Ascending aorta (tissue), 2 donors: ENCODE measurements around the gene DSPP. TPM values are rescaled to one million over a fixed set of nuclear protein-coding genes. Genes with fewer than 3 reads are reported as not detected.
A peak's percentile ranks its signal among the peaks of the same experiment; 100 is the strongest.

ENCODE experiments used
- DNase-seq, 2 donors: peaks; one replicate each; pipeline ENCODE4 v3.0.0-alpha.2; 2019; ENCODE audit warnings: low spot score in 2 of 2
- H3K27ac ChIP-seq, 2 donors: fragments of 200-600 bp; sonication (generic); one replicate each; pipeline ENCODE4 v1.5.1; 2016 to 2017; ENCODE audit warnings: mild to moderate bottlenecking in 1 of 2
- H3K27me3 ChIP-seq: fragments of 200-600 bp; sonication (generic); one replicate; pipeline ENCODE4 v1.5.1; 2017
- H3K36me3 ChIP-seq, 2 donors: fragments of 200-600 bp; sonication (generic); one replicate each; pipeline ENCODE4 v1.5.1; 2016
- H3K4me1 ChIP-seq, 2 donors: fragments of 200-600 bp; sonication (generic); one replicate each; pipeline ENCODE4 v1.5.1; 2016 to 2017; ENCODE audit warnings: mild to moderate bottlenecking in 1 of 2
- H3K4me3 ChIP-seq, 2 donors: fragments of 200-600 bp; sonication (generic); one replicate each; pipeline ENCODE4 v1.5.1; 2016 to 2017; ENCODE audit warnings: mild to moderate bottlenecking in 1 of 2
- H3K9me3 ChIP-seq, 2 donors: fragments of 200-600 bp; sonication (generic); one replicate each; pipeline ENCODE4 v1.5.1; 2016
- intact Hi-C: fragments of 100-400 bp; cut with DNase I; formaldehyde crosslinking; loops from one replicate; pipeline ENCODE4 v1.15.1; 2023
- total RNA-seq: library from RNA; depleted of rRNA; stranded (reverse); fragments of >200 nt; gene quantifications from one replicate; pipeline ENCODE4 v1.1.0, GENCODE V29; 2016
- TF ChIP-seq, protein P1 (sequence below), 3 experiments: fragments of 200-600 bp in 2 of 3; fragments of 450-650 bp in 1 of 3; sonication (generic) in 2 of 3; IDR thresholded peaks; one replicate each; pipeline ENCODE4 v1.5.1; 2016 to 2019; ENCODE audit warnings: antibody characterized with exemption in 3 of 3, mild to moderate bottlenecking in 1 of 3, moderate library complexity in 1 of 3

The DSPP gene
- total RNA-seq, 1 donor from 2014 or later, result not detected

DNA sequence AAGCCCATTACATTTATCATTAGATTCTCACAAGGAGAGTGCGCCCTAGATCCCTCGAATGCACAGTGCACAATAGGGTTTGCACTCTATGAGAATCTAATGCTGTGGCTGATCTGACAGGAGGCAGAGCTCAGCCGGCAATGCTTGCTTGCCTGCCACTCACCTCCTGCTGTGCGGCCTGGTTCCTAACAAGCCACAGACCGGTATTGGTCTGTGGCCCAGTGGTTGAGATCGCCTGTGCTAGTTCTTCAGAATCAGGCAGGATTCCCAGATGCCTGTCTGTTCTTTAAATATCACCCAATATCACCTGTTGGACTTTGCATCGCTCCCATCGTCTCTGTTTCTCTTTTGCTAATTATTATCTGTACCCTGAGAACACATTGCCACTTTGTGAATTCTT, 14.0 kb downstream of the DSPP start:
- Histone ChIP-seq H3K9me3 (no peaks in the 10 kb centered on the region), H3K4me3 (no peak overlapping the region), H3K27ac (peak overlapping the region; percentile 89 to 90), H3K36me3 (no peaks in the 10 kb centered on the region), H3K27me3 (no peaks in the 10 kb centered on the region), H3K4me1 (peaks cover 9 to 31% of the 10 kb centered on the region in 2 donors)
- intact Hi-C loops, result loop anchor here (5.0 kb wide), 4 partner anchors 35 to 215 kb away; no protein-coding TSS in a partner anchor
- DNase-seq, result no peak
- TF ChIP-seq, protein P1, sequence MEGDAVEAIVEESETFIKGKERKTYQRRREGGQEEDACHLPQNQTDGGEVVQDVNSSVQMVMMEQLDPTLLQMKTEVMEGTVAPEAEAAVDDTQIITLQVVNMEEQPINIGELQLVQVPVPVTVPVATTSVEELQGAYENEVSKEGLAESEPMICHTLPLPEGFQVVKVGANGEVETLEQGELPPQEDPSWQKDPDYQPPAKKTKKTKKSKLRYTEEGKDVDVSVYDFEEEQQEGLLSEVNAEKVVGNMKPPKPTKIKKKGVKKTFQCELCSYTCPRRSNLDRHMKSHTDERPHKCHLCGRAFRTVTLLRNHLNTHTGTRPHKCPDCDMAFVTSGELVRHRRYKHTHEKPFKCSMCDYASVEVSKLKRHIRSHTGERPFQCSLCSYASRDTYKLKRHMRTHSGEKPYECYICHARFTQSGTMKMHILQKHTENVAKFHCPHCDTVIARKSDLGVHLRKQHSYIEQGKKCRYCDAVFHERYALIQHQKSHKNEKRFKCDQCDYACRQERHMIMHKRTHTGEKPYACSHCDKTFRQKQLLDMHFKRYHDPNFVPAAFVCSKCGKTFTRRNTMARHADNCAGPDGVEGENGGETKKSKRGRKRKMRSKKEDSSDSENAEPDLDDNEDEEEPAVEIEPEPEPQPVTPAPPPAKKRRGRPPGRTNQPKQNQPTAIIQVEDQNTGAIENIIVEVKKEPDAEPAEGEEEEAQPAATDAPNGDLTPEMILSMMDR (IDR thresholded peaks at IDR 0.05), result no peak

DNA sequence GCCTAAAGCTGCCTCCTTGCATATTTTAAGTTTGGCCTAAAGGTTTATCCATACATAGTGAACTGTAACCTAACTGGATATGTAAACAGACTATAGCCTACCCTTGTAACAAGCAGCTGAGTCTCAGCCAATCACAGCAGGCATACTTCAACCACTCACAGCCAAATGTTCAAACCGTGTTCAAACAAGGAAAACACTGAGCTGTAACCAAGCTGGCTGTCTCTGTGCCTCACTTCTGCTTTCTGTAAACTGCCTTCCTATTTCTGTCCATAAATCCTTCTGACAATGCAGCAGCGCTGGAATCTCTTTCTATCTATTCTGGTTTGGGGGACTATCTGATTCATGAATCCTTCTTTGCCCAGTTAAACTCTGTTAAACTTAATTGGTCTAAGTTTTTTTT, 16.4 kb downstream of the DSPP start:
- Histone ChIP-seq H3K27ac (no peak overlapping the region), H3K36me3 (no peaks in the 10 kb centered on the region), H3K4me1 (peaks cover 9 to 17% of the 10 kb centered on the region in 2 donors), H3K9me3 (no peaks in the 10 kb centered on the region), H3K4me3 (no peak overlapping the region), H3K27me3 (no peaks in the 10 kb centered on the region)
- TF ChIP-seq, protein P1 (IDR thresholded peaks at IDR 0.05), result no peak
- no peak for DNase-seq
- intact Hi-C loops, result loop anchor here (5.0 kb wide), 4 partner anchors 37 to 213 kb away; no protein-coding TSS in a partner anchor

DNA sequence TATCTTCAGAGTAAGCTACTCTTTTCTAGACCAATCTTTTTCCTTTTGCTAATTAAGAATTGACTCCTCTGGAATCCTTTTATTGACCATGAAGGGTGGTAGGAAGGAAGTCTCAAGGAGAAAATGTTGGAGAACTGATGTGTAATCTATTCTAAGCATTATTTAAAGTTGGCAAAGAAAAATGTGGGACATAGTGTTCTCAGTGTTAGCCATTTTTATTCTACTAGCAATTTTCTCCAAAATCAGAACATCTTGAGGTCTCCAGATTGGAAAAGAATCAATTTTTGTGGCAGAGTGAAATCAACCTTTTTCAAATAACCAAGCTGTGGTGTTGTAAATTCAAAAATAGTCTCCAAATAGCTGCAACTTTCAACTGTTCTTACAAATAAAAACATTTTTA, 23.3 kb downstream of the DSPP start:
- DNase-seq, result no peak
- peak overlapping the region in 1 of 2 donors; percentile 35 for H3K27ac ChIP-seq
- no peak overlapping the region for H3K4me3 ChIP-seq
- H3K27me3 ChIP-seq, result no peaks in the 10 kb centered on the region
- H3K36me3 ChIP-seq, result no peaks in the 10 kb centered on the region
- TF ChIP-seq, protein P1 (IDR thresholded peaks at IDR 0.05), result no peak
- H3K9me3 ChIP-seq, result no peaks in the 10 kb centered on the region
- peaks cover 5 to 15% of the 10 kb centered on the region in 2 donors for H3K4me1 ChIP-seq
- intact Hi-C loops, result no loop called here

DNA sequence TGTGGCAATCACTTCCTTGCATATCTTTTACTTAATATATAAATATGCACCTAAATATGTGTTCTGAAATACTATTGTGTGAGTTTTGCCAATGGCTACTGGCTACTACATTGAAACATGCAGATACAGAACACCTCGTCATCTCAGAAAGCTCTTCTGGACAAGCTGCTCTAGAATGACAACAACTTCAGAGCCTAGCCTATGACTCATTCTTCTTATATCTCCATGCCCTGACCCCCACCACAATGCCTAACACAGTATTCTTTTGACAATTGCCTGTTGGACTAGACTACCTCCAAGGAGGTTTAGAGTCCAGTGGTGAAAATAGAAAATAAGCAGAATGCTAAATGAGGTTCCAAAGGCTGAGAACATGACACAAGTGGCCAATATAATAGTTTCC, 24.1 kb downstream of the DSPP start:
- DNase-seq, result no peak
- intact Hi-C loops, result no loop called here
- Histone ChIP-seq H3K4me1 (peaks cover 5 to 15% of the 10 kb centered on the region in 2 donors), H3K27ac (peak overlapping the region in 1 of 2 donors; percentile 37), H3K27me3 (no peaks in the 10 kb centered on the region), H3K36me3 (no peaks in the 10 kb centered on the region), H3K4me3 (no peak overlapping the region), H3K9me3 (no peaks in the 10 kb centered on the region)
- TF ChIP-seq, protein P1 (IDR thresholded peaks at IDR 0.05), result no peak

DNA sequence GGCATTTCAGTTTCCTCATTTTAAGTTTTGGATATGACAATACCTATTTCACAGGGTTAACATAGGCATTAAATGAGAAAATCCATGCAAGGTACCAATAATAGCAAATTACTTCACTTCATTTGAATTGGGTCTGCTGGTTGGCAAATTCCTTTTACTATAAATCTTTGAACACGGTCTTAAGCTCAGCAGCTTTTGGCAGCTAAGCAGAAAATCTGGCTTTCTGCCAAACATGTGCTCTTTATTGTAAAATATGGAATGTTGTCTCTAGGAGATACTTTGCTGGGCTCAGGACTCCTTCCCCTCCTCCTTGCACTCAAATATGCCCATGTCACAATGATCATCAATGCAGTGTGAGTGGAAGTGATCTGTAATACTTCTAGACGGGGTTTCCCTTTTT, 24.9 kb downstream of the DSPP start:
- no peak overlapping the region for H3K4me3 ChIP-seq
- H3K27me3 ChIP-seq, result no peaks in the 10 kb centered on the region
- no peak for DNase-seq
- TF ChIP-seq, protein P1 (IDR thresholded peaks at IDR 0.05), result no peak
- H3K27ac ChIP-seq, result peak overlapping the region in 1 of 2 donors; percentile 37
- no peaks in the 10 kb centered on the region for H3K36me3 ChIP-seq
- intact Hi-C loops, result no loop called here
- peaks cover 5 to 15% of the 10 kb centered on the region in 2 donors for H3K4me1 ChIP-seq
- H3K9me3 ChIP-seq, result no peaks in the 10 kb centered on the region

DNA sequence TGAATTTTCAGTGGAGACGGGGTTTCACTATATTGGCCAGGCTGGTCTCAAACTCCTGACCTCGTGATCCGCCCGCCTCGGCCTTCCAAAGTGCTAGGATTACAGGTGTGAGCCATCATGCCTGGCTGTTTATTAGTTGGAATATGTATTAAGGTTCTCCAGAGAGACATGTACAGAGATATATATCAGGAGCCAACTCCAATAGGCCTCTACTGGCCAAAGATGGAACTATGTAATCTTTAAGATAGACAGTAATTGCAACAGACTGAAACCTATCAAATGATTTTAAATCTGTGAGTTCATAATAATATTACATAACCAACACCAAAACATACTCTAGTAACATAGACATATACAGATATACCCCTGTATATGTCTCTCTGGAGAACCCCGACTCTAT, 36.0 kb downstream of the DSPP start:
- intact Hi-C loops, result no loop called here
- Histone ChIP-seq H3K4me3 (no peak overlapping the region), H3K4me1 (no peaks in the 10 kb centered on the region), H3K36me3 (no peaks in the 10 kb centered on the region), H3K27me3 (no peaks in the 10 kb centered on the region), H3K27ac (no peak overlapping the region), H3K9me3 (peaks cover 0 to under 1% of the 10 kb centered on the region in 2 donors)
- no peak for DNase-seq
- TF ChIP-seq, protein P1 (IDR thresholded peaks at IDR 0.05), result no peak
